MM.1S (cell line): ENCODE results near the gene SCPEP1.

Experiments
- EZH2 ChIP-seq: fragments of 300-600 bp; sonication (generic); optimal IDR thresholded peaks from 2 replicates; pipeline ENCODE3; 2017; ENCODE audit warnings: low read depth, mild to moderate bottlenecking, antibody characterized with exemption, low read length, mixed read lengths
- TF ChIP-seq, protein P1 (sequence below): fragments of 300-600 bp; sonication (generic); IDR thresholded peaks from 2 replicates; pipeline ENCODE4 v1.5.1; 2016; ENCODE audit warnings: antibody characterized with exemption, low read length, mixed read lengths

GRCh38 chr17:57021226-57021940 lies 43.5 kb downstream of the SCPEP1 start:
- TF ChIP-seq, protein P1, sequence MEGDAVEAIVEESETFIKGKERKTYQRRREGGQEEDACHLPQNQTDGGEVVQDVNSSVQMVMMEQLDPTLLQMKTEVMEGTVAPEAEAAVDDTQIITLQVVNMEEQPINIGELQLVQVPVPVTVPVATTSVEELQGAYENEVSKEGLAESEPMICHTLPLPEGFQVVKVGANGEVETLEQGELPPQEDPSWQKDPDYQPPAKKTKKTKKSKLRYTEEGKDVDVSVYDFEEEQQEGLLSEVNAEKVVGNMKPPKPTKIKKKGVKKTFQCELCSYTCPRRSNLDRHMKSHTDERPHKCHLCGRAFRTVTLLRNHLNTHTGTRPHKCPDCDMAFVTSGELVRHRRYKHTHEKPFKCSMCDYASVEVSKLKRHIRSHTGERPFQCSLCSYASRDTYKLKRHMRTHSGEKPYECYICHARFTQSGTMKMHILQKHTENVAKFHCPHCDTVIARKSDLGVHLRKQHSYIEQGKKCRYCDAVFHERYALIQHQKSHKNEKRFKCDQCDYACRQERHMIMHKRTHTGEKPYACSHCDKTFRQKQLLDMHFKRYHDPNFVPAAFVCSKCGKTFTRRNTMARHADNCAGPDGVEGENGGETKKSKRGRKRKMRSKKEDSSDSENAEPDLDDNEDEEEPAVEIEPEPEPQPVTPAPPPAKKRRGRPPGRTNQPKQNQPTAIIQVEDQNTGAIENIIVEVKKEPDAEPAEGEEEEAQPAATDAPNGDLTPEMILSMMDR: no peak
- no peak for TF ChIP-seq EZH2
